HUDEP-2 (cell line): ENCODE data around the gene GPR52.

Experiments
- DNase-seq, 76 experiments: peaks; one replicate each; lab custom pipeline; 2025; ENCODE audit not compliant: unreplicated experiment in 76 of 76; lab: John Stamatoyannopoulos, UW

Gene GPR52

GRCh38 chr1:174465855-174466254 lies 18.1 kb downstream of the GPR52 start:
- no peak for DNase-seq

GRCh38 chr1:174466607-174467006 lies 18.8 kb downstream of the GPR52 start:
- no peak for DNase-seq

GRCh38 chr1:174469052-174469451 lies 21.3 kb downstream of the GPR52 start:
- DNase-seq, result no peak

GRCh38 chr1:174469687-174470086 lies 21.9 kb downstream of the GPR52 start:
- DNase-seq, result no peak

GRCh38 chr1:174479281-174479680 lies 31.5 kb downstream of the GPR52 start:
- DNase-seq, result no peak

GRCh38 chr1:174480324-174480723 lies 32.6 kb downstream of the GPR52 start:
- DNase-seq, result no peak

- no peak for DNase-seq
Measured at GRCh38 chr1:174491606-174492005, 43.8 kb downstream of the GPR52 start.

- no peak for DNase-seq
Measured at GRCh38 chr1:174497478-174497877, 49.7 kb downstream of the GPR52 start.
